HTR-8/SVneo (cell line): ENCODE data around the gene RUNX1.

ENCODE experiments used
- DNase-seq: peaks from one replicate; pipeline ENCODE4 v3.0.0; 2011; ENCODE audit warnings: low spot score, mixed read lengths; ENCODE audit not compliant: insufficient read length
- FAIRE-seq: peaks from 2 replicates; lab custom pipeline; 2011; peaks lifted over from hg19 to GRCh38; lab: Jason Lieb, UNC

RUNX1 gene

GRCh38 chr21:34935898-34936297 is 113.2 kb downstream of the RUNX1 start:
- FAIRE-seq = no peak

GRCh38 chr21:34935452-34935851 is 113.7 kb downstream of the RUNX1 start:
- no peak for FAIRE-seq

More at GRCh38 chr21:34935898-34936297, 113.2 kb downstream of the RUNX1 start:
- DNase-seq = no peak

GRCh38 chr21:34934350-34934749 is 114.8 kb downstream of the RUNX1 start:
- no peak for FAIRE-seq
- DNase-seq = no peak

More at GRCh38 chr21:34935452-34935851, 113.7 kb downstream of the RUNX1 start:
- DNase-seq = no peak

- DNase-seq (no peak), FAIRE-seq (no peak)
Observed at GRCh38 chr21:34933609-34934335, 115.3 kb downstream of the RUNX1 start.

GRCh38 chr21:34932233-34932632 is 116.9 kb downstream of the RUNX1 start:
- FAIRE-seq = no peak
- no peak for DNase-seq

- no peak for DNase-seq
- FAIRE-seq = no peak
Observed at GRCh38 chr21:34930971-34931370, 118.1 kb downstream of the RUNX1 start.

GRCh38 chr21:34928637-34929036 is 120.5 kb downstream of the RUNX1 start:
- FAIRE-seq (no peak), DNase-seq (no peak)

- FAIRE-seq = no peak
- no peak for DNase-seq
Observed at GRCh38 chr21:34927992-34928391, 121.1 kb downstream of the RUNX1 start.

GRCh38 chr21:34926803-34927467 is 122.2 kb downstream of the RUNX1 start:
- FAIRE-seq (no peak), DNase-seq (no peak)

- no peak for DNase-seq
- no peak for FAIRE-seq
Observed at GRCh38 chr21:34925597-34925996, 123.5 kb downstream of the RUNX1 start.

- DNase-seq = no peak
- no peak for FAIRE-seq
Observed at GRCh38 chr21:34924771-34925419, 124.2 kb downstream of the RUNX1 start.

GRCh38 chr21:34924194-34924593 is 124.9 kb downstream of the RUNX1 start:
- FAIRE-seq (no peak), DNase-seq (no peak)

GRCh38 chr21:34923626-34924025 is 125.5 kb downstream of the RUNX1 start:
- FAIRE-seq (no peak), DNase-seq (no peak)

GRCh38 chr21:34923202-34923601 is 125.9 kb downstream of the RUNX1 start:
- FAIRE-seq (no peak), DNase-seq (no peak)

- FAIRE-seq = no peak
- DNase-seq = no peak
Observed at GRCh38 chr21:34922479-34922878, 126.6 kb downstream of the RUNX1 start.

- FAIRE-seq (no peak), DNase-seq (no peak)
Observed at GRCh38 chr21:34921151-34921550, 128.0 kb downstream of the RUNX1 start.

- DNase-seq = no peak
- no peak for FAIRE-seq
Observed at GRCh38 chr21:34919406-34919805, 129.7 kb downstream of the RUNX1 start.

GRCh38 chr21:34916446-34916845 is 132.7 kb downstream of the RUNX1 start:
- no peak for DNase-seq
- FAIRE-seq = no peak

- FAIRE-seq = no peak
- DNase-seq = no peak
Observed at GRCh38 chr21:34915364-34915841, 133.7 kb downstream of the RUNX1 start.

GRCh38 chr21:34914239-34914638 is 134.9 kb downstream of the RUNX1 start:
- no peak for DNase-seq
- no peak for FAIRE-seq

- no peak for FAIRE-seq
- no peak for DNase-seq
Observed at GRCh38 chr21:34913811-34914210, 135.3 kb downstream of the RUNX1 start.
